Uterus (tissue), 2 donors: Measurements from ENCODE around the gene NRL.

ENCODE experiments used
- CTCF ChIP-seq, 4 experiments: fragments of 200-600 bp in 2 of 4; fragments of 450-650 bp in 2 of 4; sonication (generic) in 2 of 4; IDR thresholded peaks; one replicate each; pipeline ENCODE4 v1.5.1; 2016 to 2019; ENCODE audit warnings: antibody characterized with exemption in 4 of 4, mild to moderate bottlenecking in 2 of 4, moderate library complexity in 1 of 4
- POLR2A ChIP-seq, 2 donors: fragments of 450-650 bp; IDR thresholded peaks; one replicate each; pipeline ENCODE4 v1.6.1; 2016; ENCODE audit warnings: antibody characterized with exemption in 2 of 2, mild to moderate bottlenecking in 1 of 2, moderate library complexity in 1 of 2

DNA sequence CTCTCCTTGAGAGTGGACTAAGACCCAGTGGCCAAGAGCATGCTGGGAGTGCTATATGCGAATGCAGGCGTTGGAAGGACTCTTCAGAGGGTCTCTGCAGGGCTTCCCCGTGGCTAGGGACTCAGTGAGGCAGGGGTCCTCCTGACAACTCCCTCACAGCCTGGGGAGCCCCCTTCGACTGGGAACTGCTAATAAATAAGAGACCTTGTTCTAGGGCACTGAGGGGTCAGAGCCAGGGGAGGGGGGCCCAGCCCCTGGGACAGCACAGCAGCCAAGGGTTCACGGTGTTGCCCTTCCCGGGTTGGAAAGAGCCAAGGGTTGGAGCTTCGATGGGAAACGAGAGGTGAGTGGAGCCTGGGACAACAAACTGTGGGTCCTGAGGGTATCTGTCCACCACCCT lies 49.3 kb downstream of the NRL start:
- no peak for TF ChIP-seq CTCF (IDR thresholded peaks at IDR 0.05)
- TF ChIP-seq POLR2A (IDR thresholded peaks at IDR 0.05): no peak
